HG02943 (cell line): ENCODE measurements around the gene MZF1.

Experiments
- ATAC-seq: cut with Tn5 transposase; IDR thresholded peaks from one replicate; pipeline ENCODE4 v1.9.1; 2021; ENCODE audit warnings: mild to moderate bottlenecking, low read depth, moderate library complexity; ENCODE audit not compliant: unreplicated experiment

The MZF1 gene

GRCh38 chr19:58570770-58571574, 2.2 kb downstream of the MZF1 start:
- ATAC-seq = no peak

GRCh38 chr19:58569943-58570670, 3.0 kb downstream of the MZF1 start:
- no peak for ATAC-seq

- ATAC-seq = no peak
Observed at GRCh38 chr19:58569191-58569942, 3.8 kb downstream of the MZF1 start.

GRCh38 chr19:58568453-58569130, 4.5 kb downstream of the MZF1 start:
- ATAC-seq = no peak

- ATAC-seq = no peak
Observed at GRCh38 chr19:58566989-58567388, 6.1 kb downstream of the MZF1 start.

GRCh38 chr19:58563823-58564222, 9.3 kb downstream of the MZF1 start:
- ATAC-seq = no peak

DNA sequence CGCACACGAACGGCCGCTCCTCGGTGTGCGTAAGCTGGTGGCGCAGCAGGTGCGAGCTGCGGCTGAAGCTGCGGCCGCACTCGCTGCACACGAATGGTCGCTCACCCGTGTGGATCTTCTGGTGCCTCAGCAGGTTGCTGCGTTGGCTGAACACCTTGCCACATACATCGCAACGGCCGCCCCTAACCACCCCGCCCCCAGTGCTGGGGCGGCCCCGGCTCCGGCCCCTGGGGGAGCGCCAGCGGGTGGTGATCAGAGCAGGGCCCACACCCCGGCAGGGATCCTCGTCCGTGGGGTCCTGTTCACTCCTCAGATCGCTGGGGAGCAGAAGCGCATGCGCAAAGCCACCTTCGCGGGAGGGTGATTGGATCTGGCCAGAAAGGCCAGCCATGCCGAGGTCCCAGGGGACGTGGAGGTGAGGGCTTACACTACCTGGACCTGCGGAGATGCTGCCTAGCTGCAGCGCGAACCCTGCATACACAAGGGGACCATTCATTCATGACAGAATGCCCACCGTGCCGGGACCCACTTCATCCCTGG, 10.0 kb downstream of the MZF1 start:
- no peak for ATAC-seq

DNA sequence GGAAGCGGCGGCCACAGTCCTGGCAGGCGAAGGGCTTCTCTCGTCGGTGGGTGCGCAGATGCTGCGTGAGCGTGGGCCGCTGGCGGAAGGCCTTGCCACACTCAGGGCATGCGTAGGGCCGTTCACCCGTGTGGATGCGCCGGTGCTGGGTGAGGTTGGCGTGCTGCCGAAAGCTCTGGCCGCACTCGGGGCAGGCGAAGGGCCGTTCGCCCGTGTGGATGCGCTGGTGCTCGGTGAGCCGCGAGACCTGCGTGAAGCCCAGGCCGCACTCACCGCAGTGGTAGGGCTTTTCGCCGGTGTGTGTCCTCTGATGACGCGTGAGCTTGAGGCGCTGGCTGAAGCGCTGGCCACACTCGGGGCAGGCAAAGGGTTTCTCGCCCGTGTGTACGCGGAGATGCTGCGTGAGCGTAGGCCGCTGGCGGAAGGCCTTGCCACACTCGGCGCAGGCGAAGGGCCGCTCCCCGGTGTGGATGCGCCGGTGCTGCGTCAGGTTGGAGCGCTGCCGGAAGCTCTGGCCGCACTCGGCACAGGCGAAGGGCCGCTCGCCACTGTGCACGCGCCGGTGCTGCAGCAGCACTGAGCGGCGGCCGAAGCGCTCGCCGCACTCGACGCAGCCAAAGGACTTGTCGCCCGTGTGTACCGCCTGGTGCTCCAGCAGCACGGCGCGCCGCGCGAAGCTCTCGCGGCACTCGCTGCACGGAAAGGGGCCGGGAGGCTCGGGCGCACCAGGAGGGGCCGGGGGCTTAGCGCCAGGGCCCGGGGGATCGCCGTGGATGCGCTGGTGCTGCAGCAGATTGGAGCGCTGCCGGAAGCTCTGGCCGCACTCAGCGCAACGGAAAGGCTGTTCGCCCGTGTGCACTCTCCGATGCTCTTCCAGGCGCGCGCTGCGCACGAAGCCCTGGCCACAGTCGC, 10.8 kb downstream of the MZF1 start:
- no peak for ATAC-seq

DNA sequence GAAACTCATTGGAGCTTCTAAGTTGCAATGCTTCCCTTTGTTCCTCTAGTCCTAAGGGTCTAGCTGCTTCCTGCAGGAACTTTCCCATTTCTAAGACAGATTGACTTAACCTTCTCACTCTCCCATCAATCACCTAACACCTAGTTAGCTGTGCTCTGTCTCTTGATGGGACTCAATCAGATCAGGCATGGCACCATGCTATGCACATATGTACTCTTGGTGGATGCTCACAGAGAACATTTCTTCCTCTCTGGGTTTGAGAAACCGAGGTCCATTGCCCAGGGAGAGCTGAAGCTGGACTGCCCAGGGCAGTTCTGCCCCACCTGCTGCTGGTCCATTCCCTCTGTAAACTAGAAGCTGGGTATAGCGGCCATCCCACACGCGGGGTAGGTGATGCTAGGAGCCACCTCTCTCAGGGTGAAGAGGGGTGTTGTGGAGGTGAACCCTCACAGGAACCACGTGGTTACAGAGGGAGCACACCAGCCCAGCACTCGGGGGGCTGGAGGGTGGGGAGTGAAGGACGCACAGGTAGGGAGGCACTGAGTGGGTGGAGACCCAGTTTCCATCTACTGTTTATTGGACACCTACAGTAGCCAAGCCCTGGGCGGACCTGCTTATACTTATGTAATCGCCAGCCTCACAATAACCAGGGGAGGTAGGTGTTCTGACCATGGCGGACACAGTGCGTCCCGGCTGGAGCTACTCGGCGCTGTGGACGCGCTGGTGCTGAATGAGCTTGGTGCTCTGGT, 11.6 kb downstream of the MZF1 start:
- ATAC-seq = no peak

DNA sequence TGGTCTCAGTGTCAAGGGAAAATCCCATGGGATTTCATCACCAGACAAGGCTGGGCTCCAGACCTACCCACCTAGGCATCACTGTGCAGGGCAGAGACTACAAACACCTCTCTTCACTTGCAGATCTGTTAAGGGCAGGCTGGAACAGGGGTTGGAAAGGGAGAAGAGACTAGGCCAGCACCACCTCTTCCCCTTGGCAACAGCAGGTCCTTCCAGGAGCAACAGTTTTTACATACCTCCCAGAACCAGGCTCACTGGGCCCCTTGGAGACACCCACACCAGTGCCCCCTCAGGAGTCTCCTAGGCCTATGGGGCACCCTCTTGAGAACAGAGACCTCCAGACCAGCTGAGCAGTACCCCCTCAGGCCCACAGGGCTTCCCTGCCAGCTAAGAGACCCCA, 12.2 kb downstream of the MZF1 start:
- no peak for ATAC-seq

GRCh38 chr19:58560007-58560887, 12.9 kb downstream of the MZF1 start:
- ATAC-seq = no peak

GRCh38 chr19:58559275-58560006, 13.7 kb downstream of the MZF1 start:
- ATAC-seq = peak; percentile 23

GRCh38 chr19:58558623-58559274, 14.4 kb downstream of the MZF1 start:
- ATAC-seq = peak; percentile 47

DNA sequence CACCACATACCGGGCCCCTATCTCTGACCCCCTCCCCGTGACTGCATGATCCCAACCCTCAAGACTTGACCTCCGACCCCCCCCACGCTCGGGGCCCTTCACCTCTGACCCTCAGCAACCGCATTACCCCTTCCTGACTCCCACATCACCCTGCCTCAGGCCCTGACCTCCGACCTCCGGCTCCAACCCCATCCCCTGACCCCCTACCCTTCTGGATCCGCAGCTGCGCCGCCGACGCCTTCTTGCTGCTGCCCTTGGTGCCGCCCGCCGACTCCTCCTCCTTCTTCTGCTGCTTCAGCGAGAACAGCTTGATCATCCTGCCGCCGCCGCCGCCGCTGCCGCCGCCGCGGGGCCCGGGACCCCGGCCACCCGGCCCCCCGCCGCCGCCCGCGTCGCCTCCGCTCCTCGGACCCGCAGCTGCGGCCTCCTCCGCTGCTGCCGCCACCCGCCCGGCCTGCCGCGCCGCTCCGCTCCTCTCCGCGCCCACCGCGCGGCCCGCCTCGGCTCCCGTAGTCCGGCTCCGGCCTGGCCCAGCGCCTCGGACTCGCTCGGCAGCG, 15.0 kb downstream of the MZF1 start, which contains the start of gene UBE2M:
Gene UBE2M, minus strand, starts transcription at position 546 of the 557 bp plus-strand sequence. Its CDS starts 230 bp downstream, at position 316.
- peak; percentile 0 for ATAC-seq

DNA sequence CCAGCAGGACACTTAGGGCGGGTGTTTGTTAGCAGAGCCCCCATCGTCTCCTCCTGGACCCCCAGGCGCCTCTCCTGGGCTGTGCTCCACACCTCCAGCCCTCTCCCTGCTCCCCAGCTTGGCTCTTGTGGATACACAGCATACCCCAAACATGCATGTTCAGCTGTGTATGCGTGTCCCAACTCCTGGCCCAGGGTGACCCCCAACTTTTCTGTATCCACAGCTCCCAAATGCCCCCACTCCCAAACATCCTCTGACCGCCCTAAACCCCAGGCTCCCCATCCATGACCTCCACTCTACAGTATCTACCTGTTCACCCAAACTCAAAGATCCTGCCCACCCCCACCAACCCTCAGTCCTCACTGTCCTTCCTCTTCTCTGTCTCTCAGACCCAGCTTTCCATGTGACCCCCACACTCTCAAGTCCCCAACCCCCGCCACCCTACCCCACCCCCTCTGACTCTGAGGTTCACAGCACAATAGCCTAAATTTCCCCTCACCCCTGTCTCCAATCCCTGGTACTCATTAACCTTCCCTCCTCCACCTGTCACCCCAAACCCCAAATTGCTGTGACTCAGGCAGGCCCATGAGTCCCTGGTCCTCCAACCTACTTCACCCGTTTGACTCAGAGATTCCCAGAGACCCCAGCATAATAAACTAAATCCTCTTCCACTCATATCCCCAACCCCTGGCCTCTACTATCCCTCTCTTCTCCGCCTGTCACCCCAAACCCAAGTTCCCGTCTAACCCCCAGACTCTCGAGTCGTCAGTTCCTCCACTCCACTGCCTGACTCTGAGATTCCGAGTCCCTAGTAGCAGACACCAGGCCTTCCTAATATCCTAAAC, 15.7 kb downstream of the MZF1 start:
- ATAC-seq = no peak
